HG03432 (cell line): ENCODE measurements around the gene FOXP2.

Experiments used
- ATAC-seq: cut with Tn5 transposase; IDR thresholded peaks from one replicate; pipeline ENCODE4 v1.9.1; 2021; ENCODE audit warnings: mild to moderate bottlenecking, moderate library complexity; ENCODE audit not compliant: unreplicated experiment

The FOXP2 gene

GRCh38 chr7:114703677-114704076 is 289.1 kb downstream of the FOXP2 start:
- ATAC-seq = no peak

GRCh38 chr7:114708646-114709045 is 294.0 kb downstream of the FOXP2 start:
- ATAC-seq = no peak

DNA sequence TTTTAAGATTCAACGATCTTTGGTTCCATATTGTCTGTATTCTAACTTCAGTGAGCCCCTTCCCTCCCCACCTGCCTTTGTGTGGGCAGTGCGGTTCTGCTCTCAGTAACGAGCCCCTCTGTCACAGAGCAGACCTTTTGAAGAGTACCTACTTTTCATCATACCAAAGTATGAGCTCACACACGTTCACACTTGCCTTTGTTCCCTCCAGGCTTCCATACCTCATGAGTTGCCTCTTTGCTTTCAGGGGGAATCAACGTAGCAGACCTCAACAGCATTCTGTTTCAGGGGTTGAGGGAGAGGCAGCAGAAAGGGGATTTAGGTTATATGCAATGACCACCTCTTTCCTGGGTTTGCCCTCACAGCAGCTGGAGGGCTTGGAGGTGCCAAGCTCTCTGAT is 295.9 kb downstream of the FOXP2 start:
- no peak for ATAC-seq

DNA sequence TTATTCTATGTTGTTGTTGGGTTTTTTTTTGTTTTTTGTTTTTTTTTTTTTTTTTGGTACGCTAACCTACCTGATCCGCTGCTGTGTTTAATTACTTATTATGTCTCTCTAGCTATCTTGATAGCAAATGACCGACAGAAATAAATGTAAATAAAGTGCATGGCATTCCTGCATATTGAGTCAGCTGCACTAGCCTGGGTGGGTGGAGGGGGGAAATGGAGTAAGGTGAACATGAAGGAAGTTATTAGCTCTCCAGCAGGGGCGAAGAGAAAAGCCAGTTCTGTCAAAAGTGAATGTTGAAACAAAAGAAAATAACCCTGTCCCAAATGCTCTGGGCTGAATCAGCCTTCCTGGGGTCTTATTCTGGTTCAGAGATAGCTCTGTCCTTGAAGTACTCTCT is 296.6 kb downstream of the FOXP2 start:
- no peak for ATAC-seq

GRCh38 chr7:114715907-114716306 is 301.3 kb downstream of the FOXP2 start:
- ATAC-seq = no peak

DNA sequence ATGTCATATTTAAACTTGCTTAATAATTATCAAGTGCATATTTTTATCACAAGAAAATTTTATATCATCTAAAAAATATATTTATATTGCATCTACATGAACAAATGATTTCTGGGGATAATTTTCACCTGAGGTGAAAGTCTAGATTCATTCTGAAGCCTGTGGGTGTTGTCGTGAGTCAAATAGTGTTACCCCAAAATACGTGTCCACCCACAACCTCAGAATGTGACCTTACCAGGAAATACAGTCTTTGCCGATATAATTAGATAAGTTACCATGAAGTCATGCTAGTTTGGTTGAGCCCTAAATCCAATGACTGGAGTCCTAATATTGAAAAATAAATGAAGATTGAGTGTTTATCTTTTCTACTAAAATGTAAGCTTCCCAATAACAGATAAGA is 304.2 kb downstream of the FOXP2 start:
- peak; percentile 41 for ATAC-seq

GRCh38 chr7:114720725-114721124 is 306.1 kb downstream of the FOXP2 start:
- ATAC-seq = no peak

DNA sequence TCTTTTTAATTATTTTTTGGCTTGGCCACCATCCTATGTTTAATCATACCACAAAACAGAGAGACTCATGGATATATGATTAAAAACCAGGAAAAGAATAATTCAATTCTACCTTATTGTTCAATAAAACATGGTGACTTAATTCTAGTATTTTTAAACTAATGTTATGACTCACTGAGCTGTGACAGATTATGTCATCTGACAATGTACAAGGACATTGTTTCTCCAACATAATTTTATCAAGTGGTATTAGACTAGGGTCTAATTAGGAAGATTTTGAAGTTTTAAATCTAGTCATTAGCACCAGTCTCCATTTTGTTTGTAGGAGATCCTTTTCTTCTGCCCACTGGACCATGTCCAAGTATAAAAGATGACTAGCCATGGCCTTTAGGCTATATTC is 307.9 kb downstream of the FOXP2 start:
- no peak for ATAC-seq

GRCh38 chr7:114723308-114723707 is 308.7 kb downstream of the FOXP2 start:
- ATAC-seq = no peak

- ATAC-seq = no peak
Measured at GRCh38 chr7:114740095-114740494, 325.5 kb downstream of the FOXP2 start.

GRCh38 chr7:114740941-114741340 is 326.3 kb downstream of the FOXP2 start:
- no peak for ATAC-seq

DNA sequence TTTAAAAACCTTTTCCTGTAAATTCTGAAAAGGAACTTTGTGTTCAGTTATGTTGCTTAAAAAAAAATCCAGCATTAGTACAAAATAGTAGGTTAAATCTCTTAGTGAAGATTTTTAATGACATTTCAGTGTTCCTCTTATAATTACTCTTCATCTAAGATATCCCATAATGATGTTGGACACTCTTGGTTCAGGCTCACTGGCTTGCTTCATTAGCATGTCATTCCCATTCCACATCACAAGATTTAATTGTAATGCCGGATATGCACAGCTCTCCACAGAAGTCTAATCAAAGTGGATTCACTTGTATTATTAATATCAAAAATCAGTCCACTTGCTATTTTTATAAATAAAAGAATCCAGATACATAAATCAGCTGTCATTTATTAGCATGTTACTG is 327.3 kb downstream of the FOXP2 start:
- ATAC-seq = no peak
